ENCODE results near the gene SIGLEC1.

DNA sequence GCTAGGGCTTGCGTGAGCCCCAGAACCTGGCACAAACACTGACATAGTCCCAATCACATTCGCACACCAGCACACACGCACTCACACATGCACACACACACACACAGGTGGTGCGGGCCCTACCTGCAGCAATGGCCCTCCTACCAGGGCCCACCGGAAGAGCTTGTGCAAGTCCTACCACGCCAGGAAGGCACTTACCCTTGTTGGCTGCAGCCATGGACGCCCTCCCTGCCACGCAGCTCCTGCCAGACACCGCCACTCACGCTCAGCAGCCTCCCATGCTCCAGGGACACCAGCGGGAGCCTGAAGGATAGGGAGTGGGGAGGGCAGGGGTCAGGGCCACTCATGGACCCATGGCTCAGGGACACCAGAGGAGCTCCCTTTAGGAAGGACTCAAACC, 47.5 kb upstream of the SIGLEC1 start:
- TF ChIP-seq, protein P1, sequence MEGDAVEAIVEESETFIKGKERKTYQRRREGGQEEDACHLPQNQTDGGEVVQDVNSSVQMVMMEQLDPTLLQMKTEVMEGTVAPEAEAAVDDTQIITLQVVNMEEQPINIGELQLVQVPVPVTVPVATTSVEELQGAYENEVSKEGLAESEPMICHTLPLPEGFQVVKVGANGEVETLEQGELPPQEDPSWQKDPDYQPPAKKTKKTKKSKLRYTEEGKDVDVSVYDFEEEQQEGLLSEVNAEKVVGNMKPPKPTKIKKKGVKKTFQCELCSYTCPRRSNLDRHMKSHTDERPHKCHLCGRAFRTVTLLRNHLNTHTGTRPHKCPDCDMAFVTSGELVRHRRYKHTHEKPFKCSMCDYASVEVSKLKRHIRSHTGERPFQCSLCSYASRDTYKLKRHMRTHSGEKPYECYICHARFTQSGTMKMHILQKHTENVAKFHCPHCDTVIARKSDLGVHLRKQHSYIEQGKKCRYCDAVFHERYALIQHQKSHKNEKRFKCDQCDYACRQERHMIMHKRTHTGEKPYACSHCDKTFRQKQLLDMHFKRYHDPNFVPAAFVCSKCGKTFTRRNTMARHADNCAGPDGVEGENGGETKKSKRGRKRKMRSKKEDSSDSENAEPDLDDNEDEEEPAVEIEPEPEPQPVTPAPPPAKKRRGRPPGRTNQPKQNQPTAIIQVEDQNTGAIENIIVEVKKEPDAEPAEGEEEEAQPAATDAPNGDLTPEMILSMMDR (IDR thresholded peaks at IDR 0.05) = no peak
- no peak for TF ChIP-seq EZH2 (IDR thresholded peaks at IDR 0.05; ENCODE audit: borderline replicate concordance, insufficient read depth, low read depth, low read length, poor library complexity, severe bottlenecking)

Data from B cell (primary cell).